GM12878 (cell line): ENCODE results near the gene COTL1. TPM values are rescaled to one million over a fixed set of nuclear protein-coding genes. Genes with fewer than 3 reads are reported as not detected.

Experiments
- BHLHE40 ChIP-seq, 2 experiments: fragments of 450-650 bp in 1 of 2; IDR thresholded peaks; 2 replicates each; pipeline ENCODE4 v1.6.1; 2011 to 2017; ENCODE audit warnings: low read depth in 2 of 2, borderline replicate concordance in 1 of 2, improper control_type of control experiment in 1 of 2, low read length in 1 of 2, mild to moderate bottlenecking in 1 of 2
- BRCA1 ChIP-seq: IDR thresholded peaks from 2 replicates; pipeline ENCODE4 v1.6.1; 2011; ENCODE audit warnings: low read depth, low read length, improper control_type of control experiment
- CREM ChIP-seq: IDR thresholded peaks from 2 replicates; pipeline ENCODE4 v1.6.1; 2014; ENCODE audit warnings: antibody characterized with exemption, low read depth
- GABPA ChIP-seq: IDR thresholded peaks from 2 replicates; pipeline ENCODE4 v1.6.1; 2014; ENCODE audit warnings: antibody characterized with exemption, low read depth, mild to moderate bottlenecking, inconsistent platforms
- GATAD2B ChIP-seq: fragments of 450-650 bp; conservative IDR thresholded peaks from 2 replicates; pipeline ENCODE4 v1.6.1; 2017; ENCODE audit warnings: low read depth, mild to moderate bottlenecking, moderate library complexity
- IRF4 ChIP-seq: IDR thresholded peaks from 2 replicates; pipeline ENCODE4 v1.6.1; 2011; ENCODE audit warnings: low read depth, low read length
- MXI1 ChIP-seq: fragments of 150-350 bp; IDR thresholded peaks from 2 replicates; pipeline ENCODE4 v1.6.1; 2011; ENCODE audit warnings: low read depth, mild to moderate bottlenecking, inconsistent platforms, low read length, improper control_type of control experiment
- MYB ChIP-seq: fragments of 150-350 bp; IDR thresholded peaks from 2 replicates; pipeline ENCODE4 v1.6.1; 2014; ENCODE audit warnings: mild to moderate bottlenecking, low read depth, low read length, borderline replicate concordance
- NFXL1 ChIP-seq: fragments of 450-650 bp; IDR thresholded peaks from 2 replicates; pipeline ENCODE4 v1.6.1; 2017; ENCODE audit warnings: antibody characterized with exemption, mild to moderate bottlenecking, borderline replicate concordance
- NR2C1 ChIP-seq: fragments of 450-650 bp; IDR thresholded peaks from 2 replicates; pipeline ENCODE4 v1.6.1; 2017; ENCODE audit warnings: antibody characterized with exemption, mild to moderate bottlenecking, moderate library complexity
- RB1 ChIP-seq: fragments of 450-650 bp; formaldehyde crosslinking; IDR thresholded peaks from 2 replicates; pipeline ENCODE4 v1.6.1; 2017; ENCODE audit warnings: mild to moderate bottlenecking, borderline replicate concordance
- RUNX3 ChIP-seq: IDR thresholded peaks from 2 replicates; pipeline ENCODE4 v1.6.1; 2012; ENCODE audit warnings: low read length, inconsistent platforms
- SMC3 ChIP-seq: IDR thresholded peaks from 2 replicates; pipeline ENCODE4 v1.6.1; 2011; ENCODE audit warnings: low read length, improper control_type of control experiment, borderline replicate concordance
- SP1 ChIP-seq: IDR thresholded peaks from one replicate; pipeline ENCODE4 v1.6.1; 2011; ENCODE audit warnings: low read depth, low read length
- STAT1 ChIP-seq: fragments of 450-650 bp; conservative IDR thresholded peaks from 2 replicates; pipeline ENCODE4 v1.6.1; 2014; ENCODE audit warnings: antibody characterized with exemption, mild to moderate bottlenecking
- WRNIP1 ChIP-seq: IDR thresholded peaks from 2 replicates; pipeline ENCODE4 v1.6.1; 2011; ENCODE audit warnings: low read depth, low read length, improper control_type of control experiment, borderline replicate concordance
- polyA plus RNA-seq, 11 experiments: library from polyadenylated mRNA; depleted of rRNA in 4 of 11; unstranded in 6 of 11; stranded (reverse) in 5 of 11; fragments of >200 nt; fragmentation: Nextera tagmentation in 4 of 11; fragmentation: Illumina TruSeq in 1 of 11; extraction: Ambion mirVana in 4 of 11; extraction: Trizol in 1 of 11; gene quantifications; 1 replicate in 1 of 11; 2 replicates in 10 of 11; pipeline versions ENCODE4 v1.2.1 to v1.2.3, GENCODE V29; 2011 to 2016; ENCODE audit warnings: inconsistent platforms in 2 of 11, missing spikeins in 2 of 11, low read depth in 1 of 11
- total RNA-seq, 4 experiments: library from RNA; depleted of rRNA in 3 of 4; stranded (reverse); fragments of >200 nt in 3 of 4; fragmentation: Illumina TruSeq in 1 of 4; extraction: Trizol in 1 of 4; gene quantifications; 2 replicates each; pipeline versions ENCODE4 v1.2.1 to v1.2.3, GENCODE V29; 2013 to 2021
- TF ChIP-seq, protein P1 (sequence below): IDR thresholded peaks from 2 replicates; pipeline ENCODE4 v1.6.1; 2012; ENCODE audit warnings: improper control_type of control experiment, low read depth, low read length; ENCODE audit not compliant: insufficient replicate concordance
- TF ChIP-seq, protein P2 (sequence below), 3 experiments: IDR thresholded peaks in 2 of 3; conservative IDR thresholded peaks in 1 of 3; 2 replicates each; pipeline ENCODE4 v1.5.1; 2011; ENCODE audit warnings: low read depth in 3 of 3, low read length in 3 of 3, mild to moderate bottlenecking in 3 of 3, control low read depth in 2 of 3, moderate library complexity in 2 of 3, inconsistent platforms in 1 of 3, mixed read lengths in 1 of 3; ENCODE audit not compliant: control insufficient read depth in 2 of 3, insufficient read depth in 1 of 3; ENCODE audit errors: extremely low read depth in 1 of 3
- TF ChIP-seq, protein P3 (sequence below): fragments of 450-650 bp; IDR thresholded peaks from 2 replicates; pipeline ENCODE4 v1.6.1; 2014; ENCODE audit warnings: mild to moderate bottlenecking
- TF ChIP-seq, protein P4 (sequence below): IDR thresholded peaks from 2 replicates; pipeline ENCODE4 v1.6.1; 2012; ENCODE audit warnings: low read depth, low read length, improper control_type of control experiment
- TF ChIP-seq, protein P5 (sequence below): fragments of 450-650 bp; IDR thresholded peaks from 2 replicates; pipeline ENCODE4 v1.6.1; 2016; ENCODE audit warnings: mild to moderate bottlenecking

COTL1 gene
- total and polyA plus RNA-seq, 10 of the 15 experiments (the other 5 are each of a cell fraction or from before 2014, with no cell fraction given), result 140 to 894 (median 330) TPM

DNA sequence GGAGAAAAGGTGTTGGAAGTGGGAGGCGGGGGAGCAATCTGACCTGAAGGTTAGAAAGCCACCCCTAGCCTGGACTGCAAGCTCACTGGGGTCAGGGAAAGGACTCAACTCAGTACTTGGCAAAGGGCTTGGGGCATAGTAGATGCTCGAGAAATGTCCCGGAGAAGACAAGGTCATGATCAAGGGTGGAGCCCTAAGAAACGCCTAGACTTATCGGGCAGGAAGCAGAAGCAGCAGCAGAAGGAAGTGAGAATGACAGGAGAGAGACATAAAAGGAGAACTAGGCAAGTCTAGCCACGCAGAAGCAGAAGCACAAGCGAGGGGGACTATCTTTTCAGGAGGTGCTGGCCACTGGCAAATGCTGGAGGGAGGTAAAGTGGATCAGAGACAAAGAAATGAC, 10.2 kb downstream of the COTL1 start (continued):
- TF ChIP-seq STAT1 (no peak), NFXL1 (no peak), GABPA (no peak; the same call in 1 of the 2 replicates), MYB (no peak), SMC3 (0 out of 2 replicates have a peak, but pooled peaks have one; percentile 11), CREM (no peak), RB1 (no peak), IRF4 (peak; percentile 78), SP1 (no peak), RUNX3 (peak; percentile 12; the same call in 1 of the 2 replicates), GATAD2B (no peak), WRNIP1 (no peak), BHLHE40 (IDR thresholded peaks at IDR 0.05; ENCODE audit: borderline replicate concordance in 1 of 2, low read depth in 2 of 2, low read length in 1 of 2) (no peak), NR2C1 (no peak), BRCA1 (no peak), MXI1 (no peak)
- TF ChIP-seq, protein P1, sequence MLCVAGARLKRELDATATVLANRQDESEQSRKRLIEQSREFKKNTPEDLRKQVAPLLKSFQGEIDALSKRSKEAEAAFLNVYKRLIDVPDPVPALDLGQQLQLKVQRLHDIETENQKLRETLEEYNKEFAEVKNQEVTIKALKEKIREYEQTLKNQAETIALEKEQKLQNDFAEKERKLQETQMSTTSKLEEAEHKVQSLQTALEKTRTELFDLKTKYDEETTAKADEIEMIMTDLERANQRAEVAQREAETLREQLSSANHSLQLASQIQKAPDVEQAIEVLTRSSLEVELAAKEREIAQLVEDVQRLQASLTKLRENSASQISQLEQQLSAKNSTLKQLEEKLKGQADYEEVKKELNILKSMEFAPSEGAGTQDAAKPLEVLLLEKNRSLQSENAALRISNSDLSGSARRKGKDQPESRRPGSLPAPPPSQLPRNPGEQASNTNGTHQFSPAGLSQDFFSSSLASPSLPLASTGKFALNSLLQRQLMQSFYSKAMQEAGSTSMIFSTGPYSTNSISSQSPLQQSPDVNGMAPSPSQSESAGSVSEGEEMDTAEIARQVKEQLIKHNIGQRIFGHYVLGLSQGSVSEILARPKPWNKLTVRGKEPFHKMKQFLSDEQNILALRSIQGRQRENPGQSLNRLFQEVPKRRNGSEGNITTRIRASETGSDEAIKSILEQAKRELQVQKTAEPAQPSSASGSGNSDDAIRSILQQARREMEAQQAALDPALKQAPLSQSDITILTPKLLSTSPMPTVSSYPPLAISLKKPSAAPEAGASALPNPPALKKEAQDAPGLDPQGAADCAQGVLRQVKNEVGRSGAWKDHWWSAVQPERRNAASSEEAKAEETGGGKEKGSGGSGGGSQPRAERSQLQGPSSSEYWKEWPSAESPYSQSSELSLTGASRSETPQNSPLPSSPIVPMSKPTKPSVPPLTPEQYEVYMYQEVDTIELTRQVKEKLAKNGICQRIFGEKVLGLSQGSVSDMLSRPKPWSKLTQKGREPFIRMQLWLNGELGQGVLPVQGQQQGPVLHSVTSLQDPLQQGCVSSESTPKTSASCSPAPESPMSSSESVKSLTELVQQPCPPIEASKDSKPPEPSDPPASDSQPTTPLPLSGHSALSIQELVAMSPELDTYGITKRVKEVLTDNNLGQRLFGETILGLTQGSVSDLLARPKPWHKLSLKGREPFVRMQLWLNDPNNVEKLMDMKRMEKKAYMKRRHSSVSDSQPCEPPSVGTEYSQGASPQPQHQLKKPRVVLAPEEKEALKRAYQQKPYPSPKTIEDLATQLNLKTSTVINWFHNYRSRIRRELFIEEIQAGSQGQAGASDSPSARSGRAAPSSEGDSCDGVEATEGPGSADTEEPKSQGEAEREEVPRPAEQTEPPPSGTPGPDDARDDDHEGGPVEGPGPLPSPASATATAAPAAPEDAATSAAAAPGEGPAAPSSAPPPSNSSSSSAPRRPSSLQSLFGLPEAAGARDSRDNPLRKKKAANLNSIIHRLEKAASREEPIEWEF, result no peak
- TF ChIP-seq, protein P2, sequence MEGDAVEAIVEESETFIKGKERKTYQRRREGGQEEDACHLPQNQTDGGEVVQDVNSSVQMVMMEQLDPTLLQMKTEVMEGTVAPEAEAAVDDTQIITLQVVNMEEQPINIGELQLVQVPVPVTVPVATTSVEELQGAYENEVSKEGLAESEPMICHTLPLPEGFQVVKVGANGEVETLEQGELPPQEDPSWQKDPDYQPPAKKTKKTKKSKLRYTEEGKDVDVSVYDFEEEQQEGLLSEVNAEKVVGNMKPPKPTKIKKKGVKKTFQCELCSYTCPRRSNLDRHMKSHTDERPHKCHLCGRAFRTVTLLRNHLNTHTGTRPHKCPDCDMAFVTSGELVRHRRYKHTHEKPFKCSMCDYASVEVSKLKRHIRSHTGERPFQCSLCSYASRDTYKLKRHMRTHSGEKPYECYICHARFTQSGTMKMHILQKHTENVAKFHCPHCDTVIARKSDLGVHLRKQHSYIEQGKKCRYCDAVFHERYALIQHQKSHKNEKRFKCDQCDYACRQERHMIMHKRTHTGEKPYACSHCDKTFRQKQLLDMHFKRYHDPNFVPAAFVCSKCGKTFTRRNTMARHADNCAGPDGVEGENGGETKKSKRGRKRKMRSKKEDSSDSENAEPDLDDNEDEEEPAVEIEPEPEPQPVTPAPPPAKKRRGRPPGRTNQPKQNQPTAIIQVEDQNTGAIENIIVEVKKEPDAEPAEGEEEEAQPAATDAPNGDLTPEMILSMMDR (IDR thresholded peaks at IDR 0.05 in 2 of 3, conservative IDR thresholded peaks at IDR 0.05 in 1 of 3; ENCODE audit: control insufficient read depth in 2 of 3, extremely low read depth in 1 of 3, insufficient read depth in 1 of 3, low read depth in 3 of 3, low read length in 3 of 3), result no peak
- TF ChIP-seq, protein P3, sequence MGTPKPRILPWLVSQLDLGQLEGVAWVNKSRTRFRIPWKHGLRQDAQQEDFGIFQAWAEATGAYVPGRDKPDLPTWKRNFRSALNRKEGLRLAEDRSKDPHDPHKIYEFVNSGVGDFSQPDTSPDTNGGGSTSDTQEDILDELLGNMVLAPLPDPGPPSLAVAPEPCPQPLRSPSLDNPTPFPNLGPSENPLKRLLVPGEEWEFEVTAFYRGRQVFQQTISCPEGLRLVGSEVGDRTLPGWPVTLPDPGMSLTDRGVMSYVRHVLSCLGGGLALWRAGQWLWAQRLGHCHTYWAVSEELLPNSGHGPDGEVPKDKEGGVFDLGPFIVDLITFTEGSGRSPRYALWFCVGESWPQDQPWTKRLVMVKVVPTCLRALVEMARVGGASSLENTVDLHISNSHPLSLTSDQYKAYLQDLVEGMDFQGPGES, result no peak
- TF ChIP-seq, protein P4, sequence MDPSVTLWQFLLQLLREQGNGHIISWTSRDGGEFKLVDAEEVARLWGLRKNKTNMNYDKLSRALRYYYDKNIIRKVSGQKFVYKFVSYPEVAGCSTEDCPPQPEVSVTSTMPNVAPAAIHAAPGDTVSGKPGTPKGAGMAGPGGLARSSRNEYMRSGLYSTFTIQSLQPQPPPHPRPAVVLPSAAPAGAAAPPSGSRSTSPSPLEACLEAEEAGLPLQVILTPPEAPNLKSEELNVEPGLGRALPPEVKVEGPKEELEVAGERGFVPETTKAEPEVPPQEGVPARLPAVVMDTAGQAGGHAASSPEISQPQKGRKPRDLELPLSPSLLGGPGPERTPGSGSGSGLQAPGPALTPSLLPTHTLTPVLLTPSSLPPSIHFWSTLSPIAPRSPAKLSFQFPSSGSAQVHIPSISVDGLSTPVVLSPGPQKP, result no peak
- TF ChIP-seq, protein P5, sequence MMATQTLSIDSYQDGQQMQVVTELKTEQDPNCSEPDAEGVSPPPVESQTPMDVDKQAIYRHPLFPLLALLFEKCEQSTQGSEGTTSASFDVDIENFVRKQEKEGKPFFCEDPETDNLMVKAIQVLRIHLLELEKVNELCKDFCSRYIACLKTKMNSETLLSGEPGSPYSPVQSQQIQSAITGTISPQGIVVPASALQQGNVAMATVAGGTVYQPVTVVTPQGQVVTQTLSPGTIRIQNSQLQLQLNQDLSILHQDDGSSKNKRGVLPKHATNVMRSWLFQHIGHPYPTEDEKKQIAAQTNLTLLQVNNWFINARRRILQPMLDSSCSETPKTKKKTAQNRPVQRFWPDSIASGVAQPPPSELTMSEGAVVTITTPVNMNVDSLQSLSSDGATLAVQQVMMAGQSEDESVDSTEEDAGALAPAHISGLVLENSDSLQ, result peak; percentile 82
